ENCODE data around the gene FHIT. TPM values are rescaled to one million over a fixed set of nuclear protein-coding genes. Genes with fewer than 3 reads are reported as not detected.

Gene FHIT
- total and polyA plus RNA-seq, 5 experiments from 2014 or later: 11.7 to 32.3 (median 15.5) TPM

DNA sequence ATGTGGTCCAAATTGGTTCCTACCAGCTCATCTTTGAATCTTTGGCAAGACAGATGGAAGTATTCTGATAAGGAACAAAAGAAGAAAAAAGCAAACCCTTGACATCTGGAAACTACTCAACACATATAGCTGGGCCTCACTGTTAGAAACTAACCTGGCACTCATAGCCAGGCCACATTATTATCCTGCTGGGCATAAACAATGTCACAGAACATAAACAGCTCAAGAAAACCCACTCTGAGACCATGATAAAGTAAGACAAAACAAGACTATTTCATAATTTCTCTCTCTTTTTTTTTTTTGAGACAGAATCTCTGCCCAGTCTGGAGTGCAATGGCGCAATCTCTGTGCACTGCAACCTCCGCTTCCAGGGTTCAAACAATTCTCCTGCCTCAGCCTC, 1093.2 kb downstream of the FHIT start:
- H3K9me3 Mint-ChIP-seq: peaks cover 0 to 1% (median 0%) of the 10 kb centered on the region in 9 donors
- H3K4me3 Mint-ChIP-seq: no peak overlapping the region
- H3K27me3 Mint-ChIP-seq: no peaks in the 10 kb centered on the region
- DNase-seq (no peak), ATAC-seq (no peak)
- H3K27ac Mint-ChIP-seq: no peak overlapping the region
- peaks cover 7 to 17% (median 9%) of the 10 kb centered on the region in 4 donors for H3K4me1 Mint-ChIP-seq
- POLR2A ChIA-PET: no interaction called here
- no peaks in the 10 kb centered on the region for H3K36me3 Mint-ChIP-seq

DNA sequence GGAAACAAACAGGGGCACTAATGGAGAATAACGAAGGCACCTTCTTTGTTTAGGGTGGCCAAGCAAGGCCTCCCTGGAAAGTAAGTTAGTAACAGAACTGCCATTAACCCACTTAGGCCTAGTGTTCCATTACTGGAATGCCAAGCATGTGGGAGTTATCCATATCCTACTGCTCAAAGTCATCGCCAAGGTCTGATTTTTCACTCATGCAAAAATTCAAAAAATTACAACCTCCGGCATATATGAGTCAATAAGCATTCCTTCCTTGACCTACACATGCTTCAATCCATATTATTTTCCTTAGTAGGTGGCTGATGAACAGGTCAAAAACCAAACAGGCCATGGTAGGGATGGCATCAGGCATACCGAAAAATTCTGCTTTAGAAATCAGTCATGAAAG, 1097.2 kb downstream of the FHIT start:
- ATAC-seq (no peak), DNase-seq (no peak)
- no peaks in the 10 kb centered on the region for H3K27me3 Mint-ChIP-seq
- peaks cover 0 to 4% (median 0%) of the 10 kb centered on the region in 4 donors for H3K4me1 Mint-ChIP-seq
- peaks cover 0 to 3% (median 0%) of the 10 kb centered on the region in 9 donors for H3K9me3 Mint-ChIP-seq
- no peaks in the 10 kb centered on the region for H3K36me3 Mint-ChIP-seq
- H3K27ac Mint-ChIP-seq: no peak overlapping the region
- POLR2A ChIA-PET: no interaction called here
- no peak overlapping the region for H3K4me3 Mint-ChIP-seq

DNA sequence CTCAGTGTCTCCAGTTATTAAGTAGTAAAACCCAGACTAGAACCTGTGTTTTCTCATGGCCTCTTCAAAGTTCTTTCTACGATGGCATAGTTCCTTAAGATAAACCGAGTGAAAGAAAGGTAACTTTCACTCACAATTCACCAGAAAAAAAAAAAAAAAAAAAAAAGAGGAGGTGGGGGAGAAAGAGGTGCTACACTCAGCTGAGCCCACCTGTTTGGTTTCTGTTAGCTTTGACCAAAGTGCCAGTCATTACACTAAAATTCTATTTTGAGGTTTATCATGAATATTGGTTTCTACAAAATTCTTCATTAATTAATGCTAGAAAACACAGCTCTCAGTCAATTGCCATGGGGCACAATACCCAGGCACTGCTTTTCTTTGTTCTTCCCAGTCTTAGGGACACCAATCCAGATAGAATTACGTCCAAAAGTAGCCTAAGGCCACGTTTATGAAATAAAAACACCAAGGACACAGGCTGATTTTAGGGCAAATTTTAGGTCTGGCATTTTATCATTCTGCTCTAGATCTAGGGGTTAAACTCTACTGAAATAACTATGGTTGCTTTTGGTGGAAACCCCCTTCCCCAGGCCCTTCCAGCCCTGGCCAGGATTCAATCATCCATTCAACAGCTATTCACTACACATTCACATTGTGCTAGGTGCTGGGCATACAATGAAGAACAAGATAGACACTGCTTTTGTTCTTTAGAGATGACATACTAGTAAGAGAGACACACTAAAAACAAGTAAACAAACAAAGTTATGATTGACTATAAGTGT, 1097.8 kb downstream of the FHIT start:
- Mint-ChIP-seq H3K27me3 (no peaks in the 10 kb centered on the region), H3K4me3 (no peak overlapping the region), H3K27ac (no peak overlapping the region), H3K4me1 (peaks cover 0 to 4% (median 0%) of the 10 kb centered on the region in 4 donors), H3K9me3 (peaks cover 0 to 3% (median 0%) of the 10 kb centered on the region in 9 donors), H3K36me3 (no peaks in the 10 kb centered on the region)
- DNase-seq (no peak), ATAC-seq (no peak)
- POLR2A ChIA-PET: interaction anchor here (0.6 to 0.7 kb wide), 2 partner anchors 39 to 320 kb away, joined by 3 to 6 read pairs; no protein-coding TSS in a partner anchor

DNA sequence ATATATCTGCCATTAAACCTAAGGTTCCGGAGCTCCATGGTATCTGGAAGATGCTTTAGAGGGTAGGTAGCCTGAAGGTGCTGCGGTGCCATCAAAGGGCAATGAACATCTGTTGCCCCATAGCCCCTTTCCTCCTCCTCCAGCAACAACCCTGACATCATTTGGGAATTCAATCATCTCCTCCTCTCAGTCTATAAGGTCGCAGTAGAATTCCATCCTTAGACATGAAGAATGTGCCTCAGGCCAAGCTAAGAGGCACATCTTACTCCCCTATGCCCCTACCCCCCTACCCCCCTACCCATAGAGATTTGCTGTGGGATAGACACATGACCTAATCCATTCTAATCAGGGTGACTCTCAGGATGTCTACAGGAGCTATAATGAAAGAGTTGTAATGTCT, 1101.8 kb downstream of the FHIT start:
- no peak for ATAC-seq
- no peak for DNase-seq
- Mint-ChIP-seq H3K4me1 (peaks cover 0 to 4% (median 0%) of the 10 kb centered on the region in 4 donors), H3K27ac (no peak overlapping the region), H3K9me3 (peaks cover 0 to 3% (median 0%) of the 10 kb centered on the region in 9 donors), H3K4me3 (no peak overlapping the region), H3K36me3 (no peaks in the 10 kb centered on the region), H3K27me3 (no peaks in the 10 kb centered on the region)
- POLR2A ChIA-PET: no interaction called here

DNA sequence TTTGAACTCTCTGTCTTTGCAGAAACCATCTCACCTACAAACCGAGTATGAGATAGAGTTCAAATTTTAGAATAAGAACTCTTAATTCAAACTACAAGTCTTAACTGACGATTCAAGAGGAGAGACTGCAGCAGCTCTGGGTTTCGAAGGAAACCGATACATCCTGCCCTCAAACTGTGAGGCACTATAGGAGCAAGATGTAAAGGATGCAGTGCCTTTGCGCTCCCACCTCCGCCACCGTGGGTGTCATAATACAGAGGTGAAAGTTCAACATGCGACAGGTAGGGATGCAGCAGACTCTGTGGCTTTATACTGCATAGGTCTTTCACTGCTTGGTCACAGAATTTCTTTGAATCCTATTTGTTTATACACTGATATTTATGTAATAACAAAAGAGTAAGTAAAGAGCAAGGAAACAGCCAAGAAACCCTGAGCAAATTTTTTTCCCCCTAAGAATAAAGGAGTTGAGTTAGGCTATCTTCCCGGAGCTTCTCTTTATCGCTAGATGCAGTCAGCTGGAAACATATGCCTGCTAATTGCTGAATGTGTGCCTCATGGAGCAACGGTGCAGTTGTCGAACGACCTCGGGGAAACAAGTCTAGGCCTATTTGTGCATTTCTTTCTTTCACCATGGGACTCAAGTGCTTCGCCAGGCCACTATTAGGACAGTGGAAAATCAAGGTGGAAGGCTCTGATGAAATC, 1103.9 kb downstream of the FHIT start:
- peak overlapping the region in 1 of 10 donors; percentile 60 for H3K27ac Mint-ChIP-seq
- H3K9me3 Mint-ChIP-seq: peaks cover 0 to 3% (median 0%) of the 10 kb centered on the region in 9 donors
- POLR2A ChIA-PET: no interaction called here
- ATAC-seq (peak in 1 of 2 donors; percentile 44), DNase-seq (peak in 2 of 10 donors; percentile 1 to 17)
- no peaks in the 10 kb centered on the region for H3K36me3 Mint-ChIP-seq
- H3K4me3 Mint-ChIP-seq: no peak overlapping the region
- H3K27me3 Mint-ChIP-seq: no peaks in the 10 kb centered on the region
- H3K4me1 Mint-ChIP-seq: peaks cover 0 to 4% (median 0%) of the 10 kb centered on the region in 4 donors

DNA sequence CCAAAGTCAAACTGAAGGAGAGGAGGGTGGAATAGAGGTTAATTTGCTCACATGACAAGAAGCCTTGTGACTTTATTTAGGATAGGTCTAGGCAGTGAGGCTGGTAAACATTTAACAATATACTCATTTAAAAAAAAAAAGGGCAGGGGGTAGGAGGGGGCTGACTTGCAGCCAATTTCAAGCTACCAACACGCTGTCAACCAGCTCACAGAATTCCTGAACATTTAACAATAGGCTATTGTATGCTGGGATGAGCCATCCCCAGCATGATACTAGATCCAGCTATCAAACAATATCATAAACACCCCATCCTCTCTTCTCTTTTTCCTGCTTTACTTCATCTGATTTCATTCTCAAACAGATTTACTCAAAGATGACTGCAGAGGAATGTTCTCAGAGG, 1105.1 kb downstream of the FHIT start:
- POLR2A ChIA-PET: no interaction called here
- Mint-ChIP-seq H3K36me3 (no peaks in the 10 kb centered on the region), H3K4me3 (no peak overlapping the region), H3K27me3 (no peaks in the 10 kb centered on the region), H3K4me1 (peaks cover 0 to 4% (median 0%) of the 10 kb centered on the region in 4 donors), H3K9me3 (peaks cover 0 to 2% (median 0%) of the 10 kb centered on the region in 9 donors), H3K27ac (no peak overlapping the region)
- ATAC-seq (no peak), DNase-seq (no peak)

DNA sequence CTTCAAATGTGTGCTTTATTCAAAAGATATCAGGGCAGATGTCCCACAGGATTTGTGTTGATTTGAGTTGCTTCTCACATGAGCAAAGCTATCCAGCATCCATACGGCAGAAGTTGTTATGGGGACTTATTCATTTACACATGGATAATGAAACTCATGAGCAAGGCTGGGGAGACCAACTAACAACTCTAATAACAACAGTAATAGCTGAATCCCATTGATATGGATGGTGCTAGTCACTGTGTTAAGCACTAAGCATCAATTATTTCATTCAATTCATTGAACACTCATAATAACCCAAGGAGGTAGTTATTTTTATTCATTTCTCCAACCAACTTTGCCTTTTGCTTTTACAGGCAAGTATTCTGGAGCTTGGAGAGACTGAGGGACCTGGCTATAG, 1107.2 kb downstream of the FHIT start:
- POLR2A ChIA-PET: no interaction called here
- Mint-ChIP-seq H3K27me3 (no peaks in the 10 kb centered on the region), H3K36me3 (no peaks in the 10 kb centered on the region), H3K9me3 (no peaks in the 10 kb centered on the region), H3K4me3 (no peak overlapping the region), H3K27ac (no peak overlapping the region), H3K4me1 (peaks cover 0 to 4% (median 0%) of the 10 kb centered on the region in 4 donors)
- no peak for ATAC-seq
- DNase-seq: no peak

DNA sequence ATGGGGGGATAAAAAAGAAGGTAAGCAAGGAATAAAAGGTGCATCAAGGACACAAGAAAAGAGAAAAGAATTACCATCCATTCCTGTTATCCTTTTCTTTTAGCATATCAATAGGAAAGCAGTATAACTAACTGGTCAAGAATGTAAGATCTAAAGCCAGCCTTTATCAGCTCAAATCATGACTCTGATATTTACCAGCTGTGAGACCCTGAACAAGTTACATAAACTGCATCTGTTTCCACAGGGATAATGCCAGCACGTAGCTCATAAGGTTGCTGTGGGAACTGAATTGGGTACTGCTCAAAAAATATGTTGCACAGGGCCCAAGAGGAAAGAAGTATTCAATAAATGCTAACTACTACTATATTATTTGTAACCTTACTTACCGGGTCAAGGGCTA, 1109.2 kb downstream of the FHIT start:
- ATAC-seq (no peak), DNase-seq (no peak)
- H3K9me3 Mint-ChIP-seq: no peaks in the 10 kb centered on the region
- H3K4me3 Mint-ChIP-seq: no peak overlapping the region
- H3K27ac Mint-ChIP-seq: no peak overlapping the region
- POLR2A ChIA-PET: no interaction called here
- peaks cover 0 to 2% (median 0%) of the 10 kb centered on the region in 4 donors for H3K4me1 Mint-ChIP-seq
- no peaks in the 10 kb centered on the region for H3K36me3 Mint-ChIP-seq
- H3K27me3 Mint-ChIP-seq: no peaks in the 10 kb centered on the region

DNA sequence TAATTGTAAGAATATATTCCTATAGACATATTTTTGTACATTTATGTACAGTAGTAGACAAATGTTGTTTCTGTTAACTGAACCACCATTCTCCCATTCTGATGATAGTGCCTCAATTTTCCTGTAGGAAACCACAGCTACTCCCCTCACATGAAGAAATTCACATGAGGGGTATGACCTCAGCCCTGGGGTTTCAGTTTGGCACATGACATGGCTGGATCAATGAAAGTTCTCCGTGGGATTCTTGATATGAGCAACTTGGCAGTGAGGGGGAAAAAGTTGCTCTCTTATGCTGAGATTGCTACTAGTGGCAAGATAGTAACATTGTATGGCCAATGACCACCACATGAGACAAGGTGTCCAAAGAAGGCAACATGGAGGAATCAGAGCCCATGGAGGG, 1111.1 kb downstream of the FHIT start:
- no peaks in the 10 kb centered on the region for H3K9me3 Mint-ChIP-seq
- H3K36me3 Mint-ChIP-seq: no peaks in the 10 kb centered on the region
- no peak overlapping the region for H3K27ac Mint-ChIP-seq
- DNase-seq (no peak), ATAC-seq (no peak)
- POLR2A ChIA-PET: no interaction called here
- peaks cover 0 to 2% (median 0%) of the 10 kb centered on the region in 4 donors for H3K4me1 Mint-ChIP-seq
- no peaks in the 10 kb centered on the region for H3K27me3 Mint-ChIP-seq
- no peak overlapping the region for H3K4me3 Mint-ChIP-seq

DNA sequence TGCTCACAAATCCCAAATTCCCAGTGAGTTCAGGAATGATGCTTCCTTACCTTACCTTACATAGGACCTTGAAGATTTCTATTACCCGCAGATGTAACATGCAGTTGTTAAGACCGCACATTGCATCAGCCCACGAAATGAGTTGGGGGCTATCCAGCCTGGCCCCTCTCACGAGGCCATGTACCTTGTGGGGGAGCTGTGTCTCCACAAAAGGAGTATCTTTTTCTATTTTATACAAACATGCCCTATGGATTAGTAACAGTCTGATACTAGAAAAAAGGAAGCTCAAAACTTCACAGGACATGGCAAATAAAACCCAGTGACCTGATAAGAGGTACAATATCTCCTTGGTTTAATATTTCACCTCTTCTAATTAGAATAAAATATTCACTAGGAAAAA, 1114.7 kb downstream of the FHIT start:
- POLR2A ChIA-PET: no interaction called here

DNA sequence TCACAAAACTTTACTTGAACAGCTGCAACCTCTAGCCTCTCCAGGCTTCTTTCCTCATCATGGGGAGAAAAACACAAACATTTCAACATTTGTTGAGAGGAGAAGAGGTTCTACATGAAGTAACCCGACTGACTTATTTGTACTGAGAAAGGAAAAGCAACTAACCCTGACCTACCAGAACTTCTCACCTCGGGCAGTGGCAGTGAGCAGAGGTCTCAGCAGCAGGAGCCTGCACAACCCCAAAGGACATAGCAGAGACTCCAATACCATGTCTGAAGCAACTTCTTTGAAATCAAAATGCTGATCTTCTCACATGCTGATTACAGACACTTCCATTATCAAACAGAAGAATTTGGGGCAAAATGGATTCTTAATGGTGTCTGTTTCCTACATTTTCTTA, 1115.8 kb downstream of the FHIT start:
- peak overlapping the region in 1 of 10 donors; percentile 23 for H3K27ac Mint-ChIP-seq
- H3K36me3 Mint-ChIP-seq: peaks cover 0 to 6% (median 0%) of the 10 kb centered on the region in 3 donors
- H3K4me1 Mint-ChIP-seq: peaks cover 3 to 9% (median 7%) of the 10 kb centered on the region in 4 donors
- POLR2A ChIA-PET: no interaction called here
- no peaks in the 10 kb centered on the region for H3K27me3 Mint-ChIP-seq
- peaks cover 0 to 4% (median 0%) of the 10 kb centered on the region in 9 donors for H3K9me3 Mint-ChIP-seq
- ATAC-seq (no peak), DNase-seq (no peak)
- H3K4me3 Mint-ChIP-seq: no peak overlapping the region

More for the DNA sequence above, 1114.7 kb downstream of the FHIT start:
- peaks cover 0 to 4% (median 0%) of the 10 kb centered on the region in 9 donors for H3K9me3 Mint-ChIP-seq
- peaks cover 3 to 8% (median 6%) of the 10 kb centered on the region in 4 donors for H3K4me1 Mint-ChIP-seq
- peaks cover 0 to 6% (median 0%) of the 10 kb centered on the region in 3 donors for H3K36me3 Mint-ChIP-seq
- H3K4me3 Mint-ChIP-seq: no peak overlapping the region
- DNase-seq (no peak), ATAC-seq (no peak)
- H3K27me3 Mint-ChIP-seq: no peaks in the 10 kb centered on the region
- H3K27ac Mint-ChIP-seq: peak overlapping the region in 1 of 10 donors; percentile 13

DNA sequence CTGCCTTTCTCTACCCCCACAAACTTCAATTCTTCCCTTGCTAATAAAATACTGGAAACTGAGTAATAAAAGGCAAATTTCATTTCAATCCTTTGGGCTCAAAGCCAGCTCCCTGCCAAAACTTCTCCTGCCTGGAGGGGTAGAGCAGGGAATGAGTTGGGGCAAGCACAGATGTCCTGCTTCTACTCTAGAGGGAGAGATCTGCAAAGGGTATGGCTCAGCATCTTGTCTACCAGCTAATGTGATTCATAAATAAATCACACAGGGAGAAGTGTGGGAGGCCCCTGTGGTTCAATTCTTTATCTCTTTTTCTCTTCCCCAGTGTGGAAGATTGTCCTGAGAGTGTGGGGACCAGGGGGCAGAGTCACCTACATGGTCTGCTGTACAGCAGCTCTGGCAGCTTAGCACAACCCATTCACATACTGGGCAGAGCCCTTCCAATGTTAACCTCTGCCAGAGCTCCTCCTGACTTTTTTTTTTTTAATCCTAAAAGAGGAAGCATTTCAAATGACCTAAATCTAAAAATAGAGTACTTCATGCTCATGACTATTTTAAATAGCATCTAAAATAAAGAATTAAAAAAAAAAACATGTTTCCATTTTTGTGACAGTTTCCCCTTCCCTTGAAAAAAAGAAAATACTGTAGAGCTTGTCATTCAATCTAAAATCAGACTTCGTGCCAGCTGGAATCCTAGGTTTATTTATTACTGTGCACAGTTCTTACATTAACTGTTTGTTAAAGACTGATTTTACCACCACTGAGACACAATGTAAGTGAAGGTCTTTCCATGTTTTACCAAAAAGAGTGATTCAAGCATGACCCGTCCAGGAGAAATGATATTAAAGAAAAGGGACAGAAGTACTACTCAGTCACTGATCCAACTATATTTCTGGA, 1117.7 kb downstream of the FHIT start:
- H3K36me3 Mint-ChIP-seq: peaks cover 0 to 8% (median 2%) of the 10 kb centered on the region in 3 donors
- H3K27me3 Mint-ChIP-seq: no peaks in the 10 kb centered on the region
- POLR2A ChIA-PET: no interaction called here
- H3K9me3 Mint-ChIP-seq: peaks cover 0 to 6% (median 0%) of the 10 kb centered on the region in 9 donors
- no peak for ATAC-seq
- H3K4me1 Mint-ChIP-seq: peaks cover 3 to 11% (median 7%) of the 10 kb centered on the region in 4 donors
- H3K4me3 Mint-ChIP-seq: no peak overlapping the region
- no peak for DNase-seq
- H3K27ac Mint-ChIP-seq: no peak overlapping the region

Data from naive thymus-derived CD8-positive, alpha-beta T cell (primary cell).